Endometrial microvascular endothelial cells (primary cell): ENCODE measurements around the gene KLF6. TPM values are rescaled to one million over a fixed set of nuclear protein-coding genes. Genes with fewer than 3 reads are reported as not detected.

ENCODE experiments used
- in situ Hi-C: cut with HindIII; loops from 2 replicates; pipeline ENCODE4 v1.10.0; 2017; ENCODE audit warnings: low sequenced_read_pairs, low pct_unique_long_range_greater_than_20kb; ENCODE audit errors: inconsistent ontology term
- total RNA-seq: library from RNA; depleted of rRNA; stranded (reverse); fragments of >200 nt; gene quantifications from one replicate; pipeline ENCODE4 v1.2.3, GENCODE V29; 2015; ENCODE audit errors: inconsistent ontology term

KLF6 gene
- 56.8 TPM for total RNA-seq

- in situ Hi-C loops: no loop called here
These were observed at the start of gene KLF6 for GRCh38 chr10:3784510-3785250. Gene KLF6 (minus strand): TSS chr10:3785209. CDS start chr10:3785014, 195 bp downstream.

- in situ Hi-C loops: no loop called here
These were observed 49.4 kb upstream of the KLF6 start for GRCh38 chr10:3834404-3834803.

- in situ Hi-C loops: no loop called here
These were observed 48.0 kb upstream of the KLF6 start for GRCh38 chr10:3833046-3833445.

GRCh38 chr10:3832022-3832786, 47.2 kb upstream of the KLF6 start:
- in situ Hi-C loops: no loop called here

- in situ Hi-C loops: no loop called here
These were observed 46.6 kb upstream of the KLF6 start for GRCh38 chr10:3831608-3832007.

GRCh38 chr10:3830946-3831345, 45.9 kb upstream of the KLF6 start:
- in situ Hi-C loops: no loop called here

- in situ Hi-C loops: no loop called here
These were observed 44.4 kb upstream of the KLF6 start for GRCh38 chr10:3829156-3830050.

- in situ Hi-C loops: no loop called here
These were observed 43.6 kb upstream of the KLF6 start for GRCh38 chr10:3828404-3829155.

GRCh38 chr10:3827768-3828403, 42.9 kb upstream of the KLF6 start:
- in situ Hi-C loops: no loop called here

- in situ Hi-C loops: no loop called here
These were observed 42.3 kb upstream of the KLF6 start for GRCh38 chr10:3827266-3827665.

- in situ Hi-C loops: no loop called here
These were observed 40.9 kb upstream of the KLF6 start for GRCh38 chr10:3825862-3826351.

- in situ Hi-C loops: no loop called here
These were observed 40.2 kb upstream of the KLF6 start for GRCh38 chr10:3825244-3825643.

GRCh38 chr10:3822541-3823330, 37.7 kb upstream of the KLF6 start:
- in situ Hi-C loops: no loop called here

- in situ Hi-C loops: no loop called here
These were observed 35.2 kb upstream of the KLF6 start for GRCh38 chr10:3820255-3820654.

GRCh38 chr10:3816995-3817394, 32.0 kb upstream of the KLF6 start:
- in situ Hi-C loops: no loop called here

- in situ Hi-C loops: no loop called here
These were observed 29.8 kb upstream of the KLF6 start for GRCh38 chr10:3814838-3815220.
